GM18873 (cell line): Measurements from ENCODE around the gene PTPN3.

Source experiments
- ATAC-seq: cut with Tn5 transposase; IDR thresholded peaks from one replicate; pipeline ENCODE4 v1.9.1; 2021; ENCODE audit warnings: mild to moderate bottlenecking, moderate library complexity, moderate number of reproducible peaks; ENCODE audit not compliant: unreplicated experiment, low FRiP score

The PTPN3 gene

DNA sequence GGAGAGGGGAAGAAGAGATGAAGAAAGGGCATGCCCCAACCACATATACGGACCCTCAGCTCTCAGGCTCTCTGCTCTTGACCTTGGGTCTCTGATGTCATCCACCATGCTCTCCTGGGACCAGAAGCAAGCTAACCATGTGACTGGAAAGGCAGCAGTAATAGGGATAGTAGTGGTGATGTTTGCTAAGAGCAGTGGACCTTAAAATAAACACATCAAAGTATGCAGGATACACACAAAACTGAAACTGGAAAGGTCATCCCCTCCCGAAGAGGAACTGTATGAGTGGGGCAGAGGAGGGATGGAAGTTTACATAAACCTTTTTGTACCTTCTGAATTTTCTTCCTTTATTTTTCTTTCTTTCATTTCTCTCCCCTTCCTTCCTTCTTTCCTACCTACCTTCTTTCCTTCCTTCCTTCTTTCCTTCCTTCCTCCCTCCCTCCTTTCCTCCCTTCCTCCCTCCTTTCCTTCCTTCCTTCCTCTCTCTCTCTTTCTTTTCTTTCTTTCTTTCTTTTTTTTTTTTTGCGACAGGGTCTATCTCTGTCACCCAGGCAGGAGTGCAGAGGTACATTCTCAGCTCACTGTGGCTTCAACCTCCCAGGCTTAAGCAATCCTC, 8.1 kb upstream of the PTPN3 start:
- ATAC-seq, result no peak

DNA sequence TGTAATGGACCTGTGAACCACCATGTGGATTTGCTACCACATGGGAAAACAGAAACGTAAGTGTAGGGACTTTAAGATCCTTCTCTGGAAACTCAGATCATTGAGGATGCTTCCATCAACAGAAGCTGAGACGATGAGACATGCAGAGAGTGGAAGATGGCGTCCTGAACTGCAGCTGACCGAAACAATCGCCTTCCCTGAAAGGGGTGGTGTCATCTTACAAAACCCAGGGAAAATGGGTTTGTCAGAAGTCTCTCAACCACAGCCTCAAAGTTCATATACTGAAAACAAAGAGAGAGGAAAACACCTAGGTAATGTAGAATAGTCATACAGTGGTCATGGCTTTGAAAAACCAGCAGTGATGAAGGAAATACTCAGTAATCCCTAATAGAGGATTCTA, 6.6 kb upstream of the PTPN3 start:
- ATAC-seq, result no peak

DNA sequence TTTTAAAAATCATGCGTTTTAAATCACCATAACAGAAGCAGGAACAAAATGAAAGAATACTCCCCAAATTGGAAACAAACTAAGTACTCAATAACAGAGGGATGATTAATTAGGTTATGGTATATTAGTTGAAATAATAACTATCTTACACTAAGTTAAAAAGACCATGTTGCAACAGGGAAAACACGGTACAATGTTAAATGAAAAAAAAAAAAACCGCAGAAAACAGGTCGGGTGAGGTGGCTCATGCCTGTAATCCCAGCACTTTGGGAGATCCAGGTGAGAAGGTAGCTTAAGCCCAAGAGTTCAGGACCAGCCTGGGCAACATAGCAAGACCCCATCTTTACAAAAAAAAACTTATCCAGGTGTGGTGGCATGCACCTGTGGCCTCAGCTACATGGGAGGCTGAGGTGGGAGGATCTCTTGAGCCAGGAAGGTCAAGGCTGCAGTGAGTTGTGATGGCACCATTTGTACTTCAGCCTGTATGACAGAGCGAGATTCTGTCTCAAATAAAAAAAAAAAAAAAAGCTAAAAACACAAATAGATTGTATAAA, 2.4 kb upstream of the PTPN3 start:
- no peak for ATAC-seq

DNA sequence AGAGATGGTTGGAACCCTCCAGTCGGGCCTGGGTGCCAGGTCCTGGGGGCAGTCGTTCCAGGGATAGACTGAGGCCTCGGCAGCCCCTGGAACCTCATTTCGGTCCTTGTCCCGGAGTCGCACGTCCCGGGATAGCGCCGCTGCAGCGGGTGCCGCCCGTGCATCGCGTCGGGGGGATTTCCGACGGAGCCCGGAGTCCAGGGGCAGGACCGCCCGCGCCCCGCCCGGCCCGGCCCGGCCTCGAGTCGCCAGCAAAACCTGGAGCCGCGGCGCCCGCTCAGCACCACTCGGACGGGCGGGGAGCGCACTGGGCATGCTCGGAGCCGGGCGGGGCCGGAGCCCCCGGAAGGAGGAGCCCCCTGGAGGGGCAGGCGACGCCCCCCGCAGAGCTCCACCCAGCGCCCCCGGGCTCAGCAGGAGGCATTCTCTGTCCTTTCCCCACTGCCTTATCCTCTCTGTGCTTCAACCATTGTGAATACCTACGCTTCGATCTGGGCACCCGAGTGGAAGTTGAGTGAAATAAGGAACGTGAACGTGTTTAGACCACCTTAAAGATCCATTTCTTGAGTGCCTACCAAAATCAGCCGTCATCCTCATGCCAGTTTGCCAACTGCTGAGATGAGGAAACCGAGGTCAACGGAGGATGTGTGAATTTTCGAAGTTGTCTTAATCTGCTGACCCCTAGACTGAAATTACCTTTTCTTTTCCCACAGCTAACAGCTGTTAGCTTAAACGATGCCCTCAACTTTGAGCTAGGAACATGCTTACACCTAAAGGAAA, 1.7 kb upstream of the PTPN3 start:
- ATAC-seq, result no peak

DNA sequence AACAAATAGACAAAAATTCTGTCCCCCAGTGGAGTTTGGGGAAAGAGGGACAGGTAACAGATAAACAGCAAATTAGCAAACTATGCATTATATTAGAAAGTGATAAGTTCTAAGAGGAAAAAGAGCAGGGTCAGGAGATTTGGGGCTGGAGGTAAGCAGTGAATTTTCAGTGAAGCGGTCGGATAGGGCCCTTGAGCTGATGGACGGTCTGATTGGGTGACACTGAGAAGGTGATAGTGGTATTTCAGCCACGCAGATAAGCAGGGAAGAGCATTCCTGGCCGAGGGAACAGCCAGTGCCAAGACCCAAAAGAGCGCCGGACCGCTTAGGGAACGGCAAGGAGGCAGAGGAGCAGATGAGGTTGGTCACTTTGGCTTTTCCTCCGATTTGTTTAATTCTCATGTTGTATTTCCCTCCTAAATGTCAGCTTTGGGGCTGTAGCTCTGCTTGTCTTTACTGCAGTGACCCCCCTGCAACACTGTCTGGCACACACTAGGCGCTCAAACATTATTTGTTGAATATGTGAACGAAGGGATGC, 1.1 kb upstream of the PTPN3 start:
- no peak for ATAC-seq

DNA sequence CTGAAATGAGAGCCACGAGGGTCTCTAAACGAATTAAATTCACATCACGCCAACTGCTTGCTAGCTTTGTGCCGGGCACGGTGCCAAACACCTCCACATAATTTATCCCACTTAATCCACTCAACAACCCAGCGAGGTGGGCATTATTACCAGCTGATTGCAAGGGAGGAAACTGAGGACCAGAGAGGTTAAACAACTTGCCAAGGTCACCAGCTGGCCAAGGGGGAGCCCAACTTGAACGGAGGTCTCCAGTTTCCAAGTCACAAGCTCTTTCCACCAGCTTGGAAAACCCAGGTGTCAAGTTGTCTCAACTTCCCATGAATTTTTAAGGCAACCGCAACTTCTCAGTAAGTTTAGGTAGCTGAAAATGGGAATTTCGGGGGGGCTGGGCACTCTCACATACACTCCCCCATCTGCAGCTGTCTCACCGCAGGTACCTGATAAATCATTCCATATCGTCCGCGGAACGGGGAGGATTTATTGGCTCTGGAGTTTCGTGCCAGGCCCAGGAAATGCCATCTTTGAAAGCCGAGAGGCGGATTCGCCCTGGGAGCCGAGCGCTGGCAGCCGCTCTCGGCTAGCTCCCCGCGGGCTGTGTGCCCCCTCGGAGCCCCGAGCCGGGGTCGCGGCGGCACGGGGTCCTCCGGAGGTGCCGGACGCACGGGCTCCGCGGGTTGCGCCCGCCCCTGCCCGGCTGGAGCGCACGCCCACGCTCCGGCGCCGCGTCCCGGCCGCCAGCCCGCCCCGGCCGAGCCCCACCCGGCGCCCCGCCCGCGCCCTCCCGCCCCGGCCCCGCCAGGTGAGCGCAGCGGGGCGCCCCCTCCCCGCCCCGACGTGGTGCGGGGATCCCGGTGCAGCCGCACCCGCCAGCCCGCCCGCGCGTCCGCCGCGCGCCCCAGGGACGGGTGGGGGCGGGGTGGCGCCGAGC, 617 bp downstream of the PTPN3 start:
- ATAC-seq, result no peak

DNA sequence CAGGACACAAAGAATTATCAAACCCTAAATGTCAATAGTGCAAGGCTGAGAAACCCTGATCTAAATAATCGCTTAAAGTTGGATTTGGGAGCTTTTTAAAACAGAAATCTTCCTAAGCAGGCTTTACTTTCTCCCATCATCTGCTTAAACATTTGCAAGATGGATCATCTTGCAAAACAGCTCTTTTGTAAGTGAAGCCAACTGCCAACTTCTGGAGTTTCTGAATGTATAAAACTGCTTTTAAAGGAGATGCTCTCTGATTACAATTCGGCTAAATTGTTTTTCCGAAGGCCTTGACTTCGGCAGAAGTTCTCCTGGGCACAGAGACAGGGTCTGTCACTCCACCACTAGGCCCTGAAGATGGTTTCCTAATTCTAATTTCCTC, 1.3 kb downstream of the PTPN3 start:
- no peak for ATAC-seq

DNA sequence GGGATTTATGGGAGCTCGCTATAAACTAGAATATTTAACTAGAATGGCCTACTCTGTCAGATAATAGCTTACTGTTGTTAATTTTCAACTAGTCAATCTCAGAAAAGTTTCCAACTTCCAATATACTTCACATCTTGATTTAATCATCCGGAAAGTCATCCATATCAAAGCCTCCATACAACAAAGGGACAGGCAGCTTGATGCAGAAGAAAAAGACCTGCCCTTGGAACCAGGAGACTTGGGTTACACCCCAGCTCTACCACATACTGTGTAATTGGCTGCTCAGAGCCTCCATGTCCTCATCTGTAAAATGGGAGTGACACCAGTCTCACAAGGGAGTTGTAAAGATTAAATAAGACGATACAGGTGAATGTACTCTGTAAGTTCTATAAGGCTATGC, 1.9 kb downstream of the PTPN3 start:
- no peak for ATAC-seq

DNA sequence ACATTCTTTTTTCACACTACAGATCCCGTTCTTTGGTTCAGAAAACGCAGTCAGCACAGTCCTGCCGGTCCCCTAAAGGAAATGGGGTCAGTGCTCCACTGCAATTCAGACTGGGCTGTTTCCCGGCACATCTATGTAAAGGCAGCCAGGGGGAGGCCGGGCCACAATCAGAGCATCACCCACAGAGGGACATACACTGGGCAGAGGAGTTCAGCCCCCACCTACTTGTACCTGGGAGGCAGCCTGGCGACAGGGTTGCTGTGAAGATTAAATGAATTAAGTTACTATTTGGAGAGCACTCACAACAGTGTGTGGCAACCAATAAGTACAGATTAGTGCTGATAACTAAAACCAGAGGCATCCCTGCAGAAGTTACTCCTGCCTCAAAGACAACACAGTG, 4.5 kb downstream of the PTPN3 start:
- ATAC-seq, result no peak

DNA sequence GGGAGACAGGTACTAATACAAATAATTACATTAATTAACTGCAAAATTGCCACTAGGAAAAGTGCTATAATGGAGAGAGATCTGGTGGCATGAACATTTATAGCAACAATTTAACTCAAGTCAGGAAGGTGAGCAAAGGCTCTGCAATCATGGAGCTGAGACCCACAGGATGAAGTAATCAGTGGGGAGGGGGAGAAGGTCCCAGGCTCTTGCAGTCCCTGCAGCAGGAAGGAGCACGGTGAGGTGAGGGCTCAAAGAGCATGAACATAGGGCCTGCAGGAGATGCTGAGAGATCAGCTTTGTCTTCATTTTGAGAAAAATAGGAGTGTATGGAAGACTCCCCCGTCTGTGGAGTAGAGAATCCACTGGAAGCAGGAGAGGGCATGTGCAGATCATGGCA, 6.5 kb downstream of the PTPN3 start:
- no peak for ATAC-seq

DNA sequence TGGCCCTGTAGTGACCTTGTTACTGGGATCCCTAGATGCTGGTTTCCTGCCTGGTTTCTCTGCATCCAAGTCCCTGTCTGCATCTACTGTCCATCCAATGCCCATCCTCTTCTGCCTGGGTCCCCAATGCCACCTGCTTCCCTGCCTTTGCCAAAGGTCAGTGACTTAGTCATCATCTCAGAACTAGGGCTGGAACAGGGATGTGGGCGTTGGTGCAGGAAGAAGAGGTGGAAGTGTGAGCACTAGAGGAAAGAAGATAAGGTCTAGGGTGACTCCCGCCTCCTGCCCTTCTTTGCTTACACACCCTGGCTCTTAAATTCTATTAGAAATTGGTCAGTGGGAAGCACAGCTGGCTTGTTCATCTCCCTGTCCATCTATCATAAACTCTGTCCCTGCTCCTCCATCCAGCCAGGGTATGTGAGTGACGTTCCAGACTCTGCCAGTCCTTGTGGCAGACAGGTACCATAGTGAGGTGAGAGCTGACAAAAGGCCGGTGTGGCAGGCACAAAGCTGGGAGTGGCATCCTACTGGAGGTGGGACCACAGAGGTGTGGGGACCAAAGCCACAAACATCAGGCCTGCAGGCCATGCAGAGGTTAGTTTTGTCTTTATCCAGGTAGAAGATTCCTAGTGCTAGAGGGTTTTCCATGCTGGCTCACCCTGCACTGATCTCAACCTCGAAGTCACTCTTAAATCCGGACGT, 9.2 kb downstream of the PTPN3 start:
- no peak for ATAC-seq

DNA sequence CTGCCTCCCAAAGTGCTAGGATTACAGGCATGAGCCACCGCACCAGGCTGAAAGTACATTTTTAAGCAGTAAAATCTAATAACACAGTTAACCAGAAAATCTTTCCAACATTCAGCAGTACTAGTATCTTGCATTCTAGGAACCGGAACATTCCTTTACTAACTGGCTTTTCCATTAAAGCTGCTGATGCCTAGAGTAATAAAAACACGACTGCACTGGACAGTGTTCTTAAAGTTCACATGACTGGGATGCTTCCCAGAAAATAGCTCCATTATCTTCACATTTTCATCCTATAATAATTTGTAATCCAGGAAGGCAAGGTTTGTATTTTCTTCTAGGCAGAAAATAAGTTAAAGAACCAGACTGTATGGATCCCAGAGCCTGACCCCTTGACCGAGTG, 9.8 kb downstream of the PTPN3 start:
- no peak for ATAC-seq

DNA sequence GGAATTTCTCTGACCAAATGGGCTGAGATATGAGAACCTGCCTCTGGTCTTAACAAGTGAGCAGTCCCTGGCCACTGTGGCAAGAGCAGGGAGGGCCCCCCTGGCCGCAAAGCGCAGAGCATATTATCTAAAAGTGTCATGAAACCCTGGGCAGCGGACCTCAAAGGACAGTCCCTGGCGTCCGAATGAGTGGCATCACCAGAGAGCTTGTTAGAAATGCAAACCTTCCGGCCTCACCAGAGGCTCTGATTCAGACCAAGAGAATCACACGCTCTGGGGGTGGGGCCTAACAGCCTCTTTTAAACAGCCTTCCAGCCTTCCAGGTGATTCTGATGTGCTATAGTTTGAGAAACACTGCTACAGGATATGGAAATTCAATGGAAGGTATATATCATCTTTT, 10.9 kb downstream of the PTPN3 start:
- no peak for ATAC-seq

DNA sequence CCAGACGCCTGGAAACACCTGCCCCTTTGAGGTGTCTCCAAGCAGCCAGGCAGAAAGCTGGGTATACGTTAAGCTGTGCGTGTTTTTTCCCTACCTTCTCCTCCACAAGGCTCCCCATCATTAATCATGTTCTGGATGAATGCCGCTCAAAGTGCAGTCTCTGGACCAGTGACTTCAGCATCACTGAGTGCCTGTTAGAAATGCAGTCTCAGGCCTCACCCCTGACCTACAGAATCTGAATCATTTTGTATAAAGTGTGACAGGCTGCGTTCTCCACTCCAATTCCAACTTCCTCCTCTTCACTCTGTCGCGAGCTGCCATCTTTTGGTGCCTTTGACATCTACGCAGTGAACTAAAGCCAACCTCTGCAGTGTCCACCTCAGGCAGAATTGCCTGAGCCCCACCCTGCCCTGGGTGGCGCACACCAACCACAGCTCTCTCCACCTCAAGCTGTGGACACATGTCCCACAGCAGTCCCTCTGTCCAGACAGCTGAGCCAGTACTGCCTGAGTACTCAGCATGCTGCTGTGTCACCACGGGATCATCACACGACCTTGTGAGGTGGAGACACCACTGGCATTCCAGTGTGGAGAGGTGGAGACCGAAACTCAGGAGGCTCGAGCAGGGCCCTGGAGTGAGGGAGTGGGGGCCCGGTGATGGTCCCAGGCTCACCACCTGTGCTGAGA, 14.2 kb downstream of the PTPN3 start:
- ATAC-seq, result no peak

DNA sequence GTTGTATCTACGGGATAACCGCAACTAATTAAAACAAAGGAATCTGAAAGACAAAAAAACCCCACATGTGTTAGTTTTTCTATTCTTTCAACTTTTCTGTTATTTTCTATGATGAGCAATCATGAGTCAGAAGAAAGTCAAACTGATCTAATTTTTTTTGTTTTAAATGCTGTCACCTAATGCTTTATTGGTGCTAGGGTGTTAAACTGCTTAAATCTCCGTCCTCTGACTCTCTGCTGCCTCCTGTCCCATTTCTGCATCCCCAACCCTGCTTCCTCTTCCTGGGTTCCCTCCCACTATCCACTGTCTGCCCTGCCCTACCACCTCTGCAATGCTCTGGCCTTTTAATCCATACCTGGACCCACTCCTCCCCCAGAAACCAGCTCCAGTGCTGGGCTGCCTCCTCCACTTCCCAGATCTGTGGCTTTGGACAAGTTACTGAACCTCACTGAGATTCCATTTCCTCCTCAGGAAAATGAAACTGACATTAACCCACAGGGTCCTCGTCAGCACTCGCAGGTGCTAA, 15.7 kb downstream of the PTPN3 start:
- ATAC-seq, result no peak

DNA sequence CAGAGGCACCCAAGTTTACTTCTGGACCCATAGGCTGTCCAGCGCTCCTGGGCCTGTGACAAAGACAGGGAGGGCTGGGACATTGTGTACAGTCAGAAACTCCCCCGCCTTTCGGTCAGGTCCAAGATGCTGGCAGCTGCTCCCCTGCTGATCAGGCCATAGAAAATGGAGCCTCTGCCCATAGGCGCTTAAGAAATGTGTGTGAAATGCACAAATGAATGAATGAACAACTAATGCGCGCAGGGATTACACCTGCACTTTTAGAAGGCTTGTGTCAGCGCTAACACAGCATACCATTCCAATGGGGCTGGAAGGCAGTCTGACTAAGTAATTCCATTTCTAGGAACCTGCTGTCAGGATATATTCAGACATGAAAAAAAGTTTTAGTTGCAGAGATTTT, 16.3 kb downstream of the PTPN3 start:
- no peak for ATAC-seq

DNA sequence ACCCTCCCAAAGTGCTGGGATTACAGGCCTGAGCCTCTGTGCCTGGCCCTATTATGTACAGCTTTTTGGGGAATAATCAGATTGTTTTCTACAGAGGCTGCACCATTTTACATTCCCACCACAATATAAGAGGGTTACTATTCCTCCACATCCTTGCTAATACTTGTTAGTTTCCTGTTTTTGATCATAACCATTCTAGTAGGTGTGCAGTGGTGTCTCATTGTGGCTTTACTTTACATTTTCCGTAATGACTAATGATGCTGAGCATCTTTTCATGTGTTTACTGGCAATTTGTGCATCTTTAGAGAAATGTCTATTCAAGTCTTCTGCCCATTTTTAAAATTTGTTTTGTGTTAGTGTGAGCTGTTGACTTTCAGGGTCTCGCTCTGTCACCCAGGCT, 18.3 kb downstream of the PTPN3 start:
- no peak for ATAC-seq

DNA sequence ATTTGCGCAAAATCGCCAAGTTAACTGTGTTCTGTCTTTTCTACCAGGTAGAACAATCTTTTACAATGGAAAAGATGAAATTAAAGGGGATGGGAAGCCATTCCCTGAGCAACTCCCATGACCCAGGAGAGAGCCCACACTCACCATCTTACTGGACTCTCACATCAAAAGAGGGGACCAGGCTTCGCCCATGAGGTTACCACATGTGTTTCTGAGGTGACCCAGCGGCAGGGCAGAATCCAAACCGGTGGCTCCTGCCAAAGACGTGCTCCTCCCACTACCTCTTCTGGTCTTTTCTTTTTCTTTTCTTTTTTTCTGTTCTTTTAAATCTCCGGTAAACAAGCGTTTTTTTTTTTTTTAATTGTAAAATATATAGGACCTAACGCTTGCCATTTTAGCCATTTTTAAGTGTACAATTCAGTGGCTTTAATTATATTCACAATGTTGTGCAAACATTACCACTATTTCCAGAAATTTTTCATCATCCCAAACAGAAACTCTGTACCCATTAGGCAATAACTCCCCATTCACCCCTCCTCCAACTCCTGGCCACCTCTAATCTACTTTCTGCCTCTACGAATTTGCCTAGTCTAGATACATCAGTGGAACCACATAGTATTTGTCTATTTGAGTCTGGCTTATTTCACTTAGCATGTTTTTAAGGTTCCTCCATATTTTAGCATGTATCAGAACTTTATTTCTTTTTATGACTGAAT, 19.3 kb downstream of the PTPN3 start:
- ATAC-seq, result no peak

DNA sequence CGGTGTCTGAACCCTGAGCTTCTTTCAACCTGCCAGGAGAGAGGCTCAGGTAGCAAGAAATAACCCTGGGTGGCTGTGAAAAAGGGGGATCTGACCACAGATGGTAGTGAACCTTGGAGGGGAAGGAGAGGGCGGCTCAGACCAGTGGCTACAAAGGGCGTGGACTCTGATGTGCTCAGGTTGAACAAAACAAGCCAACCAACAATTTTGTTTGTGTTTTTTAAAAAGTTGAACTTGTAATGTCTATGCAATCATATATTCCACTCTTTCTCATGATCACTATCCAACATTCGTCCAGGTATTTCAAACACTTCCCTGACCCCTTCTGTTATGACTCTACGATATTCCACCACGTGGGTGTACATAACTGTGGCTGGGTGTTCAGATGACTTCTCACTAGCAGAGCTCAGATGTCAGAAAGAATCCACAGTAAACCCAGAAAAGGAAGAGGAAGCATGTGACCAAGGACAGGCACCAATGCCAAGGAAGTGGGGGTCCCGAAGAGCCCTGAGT, 20.0 kb downstream of the PTPN3 start:
- no peak for ATAC-seq
